ENCODE results near the gene SLC4A5.
"Not testable (repeated sequence)": the region's sequence is repeated elsewhere in the genome, so short reads cannot be mapped to it uniquely, and the experiment has no call there.

SLC4A5 gene

DNA sequence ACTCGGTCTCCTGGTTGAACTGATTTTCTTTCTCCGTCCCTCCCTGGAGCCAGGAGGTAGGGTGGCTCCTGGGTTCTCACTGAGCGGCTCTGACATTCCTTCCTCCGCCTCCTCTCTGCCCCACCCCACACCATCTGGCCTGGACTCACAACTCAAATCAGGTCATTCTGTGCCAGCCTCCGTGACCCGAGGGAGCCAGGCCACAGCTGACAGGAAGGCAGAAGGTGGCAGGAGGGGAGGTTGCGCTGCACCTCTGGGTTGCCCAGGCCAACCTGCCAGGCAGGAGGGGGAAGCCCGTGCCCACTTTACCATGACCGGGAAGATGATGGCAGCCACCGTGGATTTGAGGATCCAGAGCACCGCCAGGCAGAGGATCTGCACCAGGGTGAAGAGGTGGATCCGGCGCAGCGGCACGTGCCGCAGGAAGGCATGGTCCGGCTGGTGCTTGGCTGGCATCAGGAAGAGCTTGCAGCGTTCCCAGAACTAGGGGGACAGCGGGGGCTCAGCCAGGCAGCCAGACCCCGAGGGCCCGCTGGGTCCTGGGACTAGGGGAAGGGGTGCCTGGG, 116.5 kb downstream of the SLC4A5 start:
- peak in 1 of 2 experiments; percentile 41 for DNase-seq

DNA sequence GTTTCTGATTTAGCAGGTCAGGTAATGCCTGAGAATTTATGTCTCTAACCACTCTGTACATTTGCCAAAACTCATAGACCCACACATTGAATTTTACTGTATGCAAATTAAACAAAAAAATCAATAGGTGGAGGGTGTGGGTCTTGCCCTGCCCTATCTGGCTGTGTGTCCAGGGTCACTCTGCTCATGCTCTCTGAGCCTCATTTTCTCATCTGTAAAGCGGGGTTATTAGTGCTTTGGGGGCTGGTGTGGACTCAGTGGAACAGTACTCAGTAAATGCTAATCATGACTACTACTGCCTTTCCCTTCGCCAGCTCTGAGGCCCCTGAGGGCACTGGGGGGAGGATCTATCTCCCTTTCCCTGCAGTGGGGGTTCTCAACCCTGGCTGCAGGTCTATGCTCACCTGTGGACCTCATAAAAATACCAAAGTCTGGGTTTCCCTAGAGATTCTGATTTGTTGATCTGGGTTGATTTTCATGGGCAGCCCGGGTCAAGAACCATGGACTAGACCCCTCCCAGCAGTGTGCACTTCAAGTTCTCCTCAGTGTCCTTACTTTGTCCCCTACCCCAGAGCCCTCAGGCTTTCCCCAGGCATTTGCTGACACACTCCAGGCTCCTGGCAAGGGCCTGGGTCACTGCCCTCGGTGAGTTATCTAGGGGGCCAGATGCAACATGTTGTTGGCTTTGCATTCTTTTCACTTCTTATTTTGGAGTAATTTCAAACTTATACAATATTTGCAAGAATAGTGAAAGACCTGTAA, 117.3 kb downstream of the SLC4A5 start:
- no peak for DNase-seq

DNA sequence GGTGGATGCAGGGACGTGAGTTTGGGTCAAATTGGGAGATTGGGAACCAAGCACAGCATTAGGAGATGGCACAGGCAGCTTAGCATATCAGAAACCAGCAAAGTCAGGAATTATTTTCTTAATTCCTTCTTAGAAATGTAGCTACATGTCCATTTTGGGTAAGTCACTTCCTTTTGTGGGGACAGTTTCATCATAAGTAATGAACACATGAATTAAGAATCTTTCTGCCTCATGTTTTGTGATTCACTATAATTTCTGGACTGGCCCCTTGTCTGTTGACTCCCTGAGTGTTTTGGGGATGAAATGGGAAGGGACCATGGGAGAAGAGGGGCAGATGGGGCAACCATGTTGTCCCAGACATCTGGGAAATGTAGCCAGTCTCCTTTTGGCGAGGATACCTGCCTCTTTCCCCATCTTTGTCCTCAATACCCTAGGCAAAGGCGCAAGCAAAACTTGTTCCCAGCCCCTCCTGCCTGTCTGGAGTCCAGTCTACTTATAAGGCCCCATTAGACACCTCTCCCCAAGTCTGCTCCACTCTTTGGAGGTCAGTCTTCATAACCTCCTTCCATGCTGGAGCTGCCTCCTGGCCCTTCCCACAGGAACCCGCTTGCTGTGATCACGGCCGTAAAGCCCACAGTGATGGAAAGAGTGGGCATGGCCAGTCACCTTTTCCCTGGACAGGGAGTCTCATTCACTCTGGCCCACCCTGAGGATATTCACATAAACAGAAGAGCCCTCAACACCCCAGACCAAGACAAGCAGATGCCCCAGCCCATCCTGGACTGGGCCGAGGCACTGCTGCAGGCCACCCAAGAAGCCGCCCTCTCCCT, 119.1 kb downstream of the SLC4A5 start:
- no peak for DNase-seq

DNA sequence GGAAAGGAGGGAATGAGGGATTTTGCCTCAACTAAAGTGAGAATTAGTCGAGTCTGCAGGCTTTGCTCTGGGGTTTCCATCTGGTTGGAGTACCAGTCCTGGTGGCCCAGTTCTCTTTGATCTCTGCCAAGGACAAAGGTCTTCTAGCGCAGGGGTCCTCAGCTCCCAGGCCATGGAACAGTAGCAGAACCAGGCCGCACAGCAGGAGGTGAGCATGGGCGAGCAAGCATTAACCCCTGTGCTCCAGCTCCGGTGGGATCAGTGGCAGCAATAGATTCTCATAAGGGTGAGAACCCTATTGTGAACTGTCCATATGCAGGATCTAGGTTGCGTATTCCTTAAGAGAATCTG, 120.9 kb downstream of the SLC4A5 start:
- no peak for DNase-seq

DNA sequence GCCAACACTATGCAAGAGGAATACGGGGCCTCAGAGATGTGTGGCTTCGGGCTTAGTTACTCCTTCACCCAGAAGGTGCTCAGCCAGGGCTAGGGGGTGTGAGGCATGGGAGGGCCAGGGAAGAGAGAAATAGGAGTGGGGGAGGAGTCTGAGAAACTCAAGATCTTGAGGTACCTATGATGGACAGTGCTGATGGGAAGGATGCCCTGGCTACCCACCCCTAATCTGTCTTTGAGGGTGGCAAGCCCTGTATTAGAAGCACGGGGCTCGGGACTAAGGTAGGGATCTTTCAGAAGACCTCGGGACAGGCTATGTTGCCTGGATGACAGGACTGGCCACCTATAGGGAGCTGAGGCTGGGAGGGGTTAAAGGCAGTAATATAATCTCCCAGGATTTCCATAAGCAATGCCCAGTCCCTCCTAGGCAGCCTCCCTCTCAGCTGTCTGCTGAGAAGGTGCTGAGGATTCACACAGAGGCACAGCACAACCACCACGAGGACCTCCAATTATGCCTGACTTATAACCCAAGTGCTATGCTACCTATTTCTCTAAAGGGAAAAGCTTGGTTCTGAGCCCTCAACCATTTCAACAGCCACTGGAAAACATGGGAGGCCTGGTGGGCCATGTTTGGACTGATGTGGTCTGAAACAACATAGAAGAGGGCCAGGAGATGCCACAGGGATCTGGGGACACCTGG, 121.5 kb downstream of the SLC4A5 start:
- DNase-seq = no peak

DNA sequence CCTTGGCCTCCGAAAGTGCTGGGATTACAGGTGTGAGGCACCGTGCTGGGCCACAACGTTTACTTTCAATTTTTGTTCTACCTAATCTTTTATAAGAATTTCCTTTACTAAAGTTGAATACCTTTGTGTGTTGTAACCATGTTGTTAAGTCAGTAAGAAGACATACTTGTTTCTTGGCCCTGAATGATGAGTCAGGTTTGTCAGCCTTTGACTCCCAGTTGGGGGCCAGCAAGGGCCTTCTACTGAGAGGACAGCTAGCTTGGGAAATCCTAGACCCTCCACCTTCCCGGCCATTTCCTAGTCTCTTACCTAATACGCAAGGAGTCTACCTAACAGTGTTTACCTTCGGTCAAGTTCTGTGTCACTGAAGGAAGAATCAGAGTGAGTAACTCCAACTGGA, 122.1 kb downstream of the SLC4A5 start:
- DNase-seq = no peak

DNA sequence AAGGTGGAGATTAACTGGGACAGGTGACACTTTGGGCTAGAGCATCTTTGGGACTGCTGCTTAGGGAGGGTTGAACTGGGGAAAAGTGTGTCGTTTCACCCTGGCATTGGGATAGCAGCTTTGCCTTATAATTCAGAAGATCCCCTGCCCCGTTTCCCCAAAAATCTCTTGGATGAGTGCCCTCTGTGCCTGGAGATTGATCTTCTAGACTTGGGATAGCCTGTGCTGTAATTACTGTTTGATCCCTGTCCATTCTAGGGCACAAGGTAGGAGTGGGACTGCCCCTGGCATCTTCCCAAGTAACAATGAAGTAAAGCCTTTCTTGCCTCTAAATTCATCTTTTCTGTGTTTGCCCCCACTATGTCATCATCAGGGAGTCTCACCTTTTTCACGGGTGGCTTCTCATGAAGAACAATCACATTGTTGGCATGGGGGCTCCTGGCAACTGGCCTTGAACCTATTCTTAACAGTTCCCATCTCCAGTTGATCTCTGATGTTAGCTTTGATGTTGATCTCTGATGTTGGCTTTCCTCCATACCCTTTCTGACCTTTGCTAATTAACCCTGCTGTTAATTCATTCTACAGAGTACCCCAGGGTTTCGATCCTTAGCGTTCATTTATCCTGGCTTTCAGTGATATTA, 123.2 kb downstream of the SLC4A5 start:
- DNase-seq = no peak

DNA sequence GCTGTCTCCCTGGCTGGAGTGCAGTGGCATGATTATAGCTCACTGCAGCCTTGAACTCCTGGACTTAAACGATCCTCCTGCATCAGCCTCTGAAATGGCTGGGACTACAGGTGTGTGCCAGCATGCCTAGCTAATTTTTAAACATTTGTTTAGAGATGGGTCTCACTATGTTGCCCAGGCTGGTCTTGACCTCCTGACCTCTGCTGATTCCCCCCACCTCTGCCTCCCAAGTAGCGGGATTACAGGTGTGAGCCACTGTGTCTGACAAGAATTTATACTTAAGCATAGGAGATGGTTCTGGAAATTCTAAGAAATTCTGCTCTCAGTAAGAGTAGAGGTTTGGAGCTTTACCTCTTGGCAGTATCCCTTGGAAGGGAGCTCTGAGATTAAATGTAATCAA, 126.6 kb downstream of the SLC4A5 start:
- DNase-seq = no peak

DNA sequence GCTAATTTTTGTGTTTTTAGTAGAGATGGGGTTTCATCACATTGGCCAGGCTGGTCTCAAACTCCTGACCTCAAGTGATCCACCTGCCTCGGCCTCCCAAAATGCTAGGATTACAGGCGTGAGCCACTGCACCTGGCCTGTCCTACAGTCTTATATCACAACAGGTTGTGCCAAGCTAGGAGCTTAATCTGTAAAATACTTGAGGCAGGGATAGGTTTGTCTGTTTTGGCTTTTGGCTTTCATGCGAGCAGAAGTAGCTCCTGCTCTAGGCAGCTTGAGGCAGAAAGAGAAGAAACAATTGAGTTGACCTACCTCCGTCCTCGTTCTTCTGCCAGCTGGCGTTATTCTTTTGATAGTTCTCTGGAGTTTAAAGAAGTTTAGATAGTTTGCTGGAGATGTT, 127.4 kb downstream of the SLC4A5 start:
- DNase-seq = not testable (repeated sequence)

DNA sequence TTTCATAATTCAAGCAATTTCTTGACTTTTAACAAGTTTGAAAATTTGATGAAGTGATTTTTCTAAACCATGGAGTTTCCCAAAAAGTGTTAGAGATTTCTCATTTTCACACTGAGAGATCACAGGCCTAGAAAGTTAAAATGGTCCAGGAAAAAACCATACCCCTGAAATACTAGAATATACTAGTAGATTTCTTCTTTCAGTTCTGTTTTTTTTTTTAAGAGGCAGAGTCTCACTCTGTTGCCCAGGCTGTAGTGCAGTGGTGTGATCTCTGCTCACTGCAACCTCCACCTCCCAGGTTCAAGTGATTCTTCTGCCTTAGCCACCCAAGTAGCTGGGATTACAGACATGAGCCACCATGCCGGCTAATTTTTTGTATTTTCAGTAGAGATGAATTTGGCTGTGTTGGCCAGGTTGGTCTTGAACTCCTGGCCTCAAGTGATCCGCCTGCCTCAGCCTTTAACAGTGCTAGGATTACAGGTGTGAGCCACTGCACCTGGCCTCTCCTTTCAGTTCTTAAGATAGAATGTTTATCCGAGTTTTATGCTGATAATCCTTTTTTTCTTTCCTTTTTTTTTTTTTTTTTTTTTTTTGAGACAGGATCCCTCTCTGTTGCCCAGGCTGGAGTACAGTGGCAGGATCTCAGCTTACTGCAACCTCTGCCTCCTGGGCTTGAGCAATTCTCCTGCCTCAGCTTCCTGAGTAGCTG, 130.4 kb downstream of the SLC4A5 start:
- no peak for DNase-seq

DNA sequence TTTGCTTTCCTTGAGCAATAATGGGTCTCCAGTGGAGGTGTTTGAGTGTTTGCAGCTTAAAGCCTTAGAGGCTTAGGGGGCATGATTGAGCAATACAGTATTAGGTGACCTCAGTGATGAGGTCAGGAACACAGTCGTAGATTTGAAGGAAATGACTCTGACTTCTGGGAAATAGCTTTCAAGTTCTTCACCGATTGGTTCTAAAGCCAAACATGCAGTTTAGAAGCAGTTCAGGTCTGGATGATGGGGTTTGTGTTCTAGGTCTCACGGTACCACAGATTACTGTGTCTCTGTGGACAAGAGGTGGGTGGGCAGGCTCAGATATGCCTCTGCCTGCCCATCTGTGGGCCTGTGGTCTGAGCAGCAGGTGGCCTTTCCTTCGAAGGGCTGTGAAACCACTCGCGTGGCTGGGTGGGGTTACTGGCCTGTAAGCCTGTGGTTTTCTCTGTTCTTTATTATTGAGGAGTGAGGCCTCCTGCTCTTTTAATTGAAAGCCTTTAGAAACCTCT, 137.0 kb downstream of the SLC4A5 start:
- no peak for DNase-seq

DNA sequence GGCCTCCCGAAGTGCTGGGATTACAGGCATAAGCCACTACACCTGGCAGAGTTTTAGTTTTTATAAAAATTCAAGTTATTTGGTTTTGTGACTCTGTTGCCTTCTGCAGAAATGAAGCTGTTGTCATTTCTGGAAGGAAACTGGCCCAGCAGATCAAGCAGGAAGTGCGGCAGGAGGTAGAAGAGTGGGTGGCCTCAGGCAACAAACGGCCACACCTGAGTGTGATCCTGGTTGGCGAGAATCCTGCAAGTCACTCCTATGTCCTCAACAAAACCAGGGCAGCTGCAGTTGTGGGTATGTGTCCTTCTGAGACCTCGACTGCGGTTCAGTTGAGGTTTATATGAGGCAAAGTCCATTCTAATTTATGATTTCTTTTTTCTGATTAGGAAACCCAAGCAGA, 137.6 kb downstream of the SLC4A5 start:
- DNase-seq = no peak

DNA sequence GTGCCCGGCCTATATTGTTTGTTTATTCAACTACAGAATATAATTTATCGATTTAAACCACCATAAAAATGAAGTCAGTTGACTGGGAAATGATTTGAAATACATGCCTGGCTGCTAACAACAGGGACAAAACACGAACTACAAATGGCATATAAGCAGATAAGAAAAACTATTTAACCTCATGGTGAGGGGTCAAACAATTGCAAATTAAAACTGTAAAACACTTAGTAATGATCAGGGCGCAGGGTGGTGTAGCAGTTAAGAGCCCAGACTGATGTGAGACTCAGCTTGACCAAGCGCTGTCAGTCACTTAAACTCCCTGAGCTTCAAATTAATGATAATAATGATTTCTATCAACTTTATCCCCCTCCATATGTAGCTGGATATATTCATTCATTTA, 138.1 kb downstream of the SLC4A5 start:
- DNase-seq = no peak

DNA sequence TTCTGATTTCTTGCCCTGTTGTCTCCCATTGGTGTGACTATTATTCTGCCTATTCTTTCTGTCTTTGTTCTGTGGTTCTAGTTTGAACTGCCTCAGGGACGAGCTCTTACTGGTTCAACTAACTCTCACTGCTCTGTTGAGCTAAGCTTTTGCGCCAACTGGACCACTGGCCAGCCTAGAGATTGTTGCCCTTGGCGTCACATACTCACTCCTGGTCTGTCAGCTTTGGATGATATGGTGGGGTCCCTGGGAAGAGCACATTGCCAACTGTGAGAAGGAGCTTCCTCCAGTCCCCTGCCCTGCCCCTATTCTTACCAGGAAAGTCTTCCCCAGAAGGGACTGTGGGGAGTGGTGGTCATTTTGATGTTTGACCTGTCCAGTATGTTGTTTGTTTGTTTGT, 138.8 kb downstream of the SLC4A5 start:
- no peak for DNase-seq

DNA sequence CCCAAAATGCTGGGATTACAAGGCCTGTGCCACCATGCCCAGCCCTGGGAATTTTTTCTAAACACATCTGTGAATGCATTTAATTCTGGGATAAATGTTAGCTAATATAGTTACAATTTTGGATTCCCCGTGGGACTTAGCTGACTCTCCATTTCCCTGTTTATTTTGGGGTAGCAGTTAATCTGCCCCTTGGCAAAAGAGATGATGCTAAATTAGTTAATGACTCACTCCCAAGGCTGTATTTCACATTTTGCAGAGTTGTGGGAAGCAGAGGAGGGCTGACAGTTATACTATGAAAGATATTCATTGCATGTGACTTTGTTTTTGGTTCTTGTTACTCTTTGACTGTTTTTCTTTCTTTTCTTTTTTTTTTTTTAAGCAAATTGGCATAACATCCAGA, 141.6 kb downstream of the SLC4A5 start:
- no peak for DNase-seq

DNA sequence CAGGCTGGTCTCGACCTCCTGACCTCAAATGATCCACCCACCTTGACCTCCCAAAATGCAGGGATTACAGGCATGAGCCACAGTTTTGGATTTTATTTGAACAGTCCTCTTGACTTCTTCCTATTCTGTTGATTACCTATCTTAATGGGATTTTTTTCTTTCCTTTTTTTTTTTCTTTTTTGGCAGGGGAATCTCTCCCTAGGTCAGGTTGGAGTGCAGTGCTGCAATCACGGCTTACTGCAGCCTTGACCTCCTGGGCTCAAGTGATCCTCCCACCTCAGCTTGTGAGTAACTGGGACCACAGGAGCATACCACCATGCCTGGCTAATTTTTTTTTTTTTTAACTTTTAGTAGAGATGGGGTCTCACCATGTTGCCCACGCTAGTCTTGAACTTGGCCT, 142.0 kb downstream of the SLC4A5 start:
- DNase-seq = no peak

DNA sequence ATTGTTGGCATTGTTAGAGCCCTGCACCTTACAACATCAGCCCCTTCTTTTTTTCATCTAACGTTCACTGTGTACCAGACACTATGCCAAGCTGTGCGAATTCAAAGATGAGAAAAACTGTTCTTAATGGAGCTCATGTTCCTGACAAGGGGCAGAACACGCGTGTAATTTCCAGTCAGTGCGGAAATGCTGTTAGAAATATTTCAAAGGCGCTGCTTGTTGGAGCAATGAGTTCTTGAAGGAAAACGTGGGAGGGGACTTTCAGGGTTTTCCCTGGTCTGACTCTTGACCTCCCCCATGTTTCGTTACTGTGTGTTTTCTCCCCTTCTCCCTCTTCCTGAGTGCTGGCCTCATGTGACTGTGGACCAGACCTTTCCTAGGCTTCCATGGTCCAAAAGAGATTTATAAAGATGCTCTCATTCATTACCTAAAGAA, 143.3 kb downstream of the SLC4A5 start:
- no peak for DNase-seq

DNA sequence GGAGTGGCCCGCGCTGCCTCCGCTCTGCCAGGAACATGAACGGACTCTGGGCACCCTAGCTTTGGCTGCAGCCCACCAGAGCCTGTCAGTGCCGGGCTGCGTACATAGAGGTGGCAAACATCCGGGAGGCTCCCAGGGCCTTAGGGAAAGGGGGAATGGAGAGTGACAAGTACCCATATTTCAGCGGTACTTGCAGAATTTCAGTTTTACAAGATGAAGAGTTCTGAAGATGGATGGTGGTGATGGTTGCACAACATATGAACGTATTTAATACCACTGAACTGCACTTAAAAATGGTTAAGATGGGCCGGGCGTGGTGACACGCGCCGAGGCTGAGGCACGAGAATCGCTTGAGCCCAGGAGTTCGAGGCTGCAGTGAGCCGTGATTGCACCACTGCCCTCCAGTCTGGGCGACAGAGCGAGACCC, 143.9 kb downstream of the SLC4A5 start:
- no peak for DNase-seq

DNA sequence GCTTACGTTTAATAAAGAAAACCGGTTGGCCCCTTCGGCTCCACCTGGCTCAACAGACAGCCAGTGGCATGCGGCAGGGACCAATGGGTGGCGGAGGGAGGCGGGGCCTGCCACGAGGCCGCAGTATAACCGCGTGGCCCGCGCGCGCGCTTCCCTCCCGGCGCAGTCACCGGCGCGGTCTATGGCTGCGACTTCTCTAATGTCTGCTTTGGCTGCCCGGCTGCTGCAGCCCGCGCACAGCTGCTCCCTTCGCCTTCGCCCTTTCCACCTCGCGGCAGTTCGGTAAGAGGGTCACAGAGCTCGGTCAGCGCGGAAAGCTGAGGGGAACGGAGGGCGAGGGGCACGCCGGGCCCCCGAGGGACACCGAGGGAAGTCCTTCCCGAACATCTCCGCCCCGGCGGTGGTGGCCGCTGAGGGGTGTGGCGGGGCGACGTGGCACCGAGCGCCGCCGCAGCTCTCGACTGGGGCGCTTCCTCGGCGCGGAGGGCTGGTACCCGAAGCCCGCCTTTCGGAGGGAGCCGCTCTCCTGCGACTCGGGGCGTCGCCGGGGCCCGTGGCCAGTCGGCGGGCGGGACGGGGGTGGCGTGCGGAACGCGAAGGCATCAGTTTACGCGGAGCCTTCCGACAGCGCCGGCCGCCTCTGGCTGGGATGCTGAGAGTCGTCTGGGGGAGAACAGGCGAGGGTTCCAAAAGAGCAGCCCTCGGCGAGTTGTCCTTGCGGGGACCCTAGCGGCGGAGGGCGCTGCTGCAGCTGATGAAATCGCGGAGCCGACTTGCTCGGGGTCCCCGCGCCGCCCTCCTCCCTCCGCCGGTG, 144.5 kb downstream of the SLC4A5 start, which contains the start of gene MTHFD2:
Gene MTHFD2, plus strand, starts transcription at position 155 of the 814 bp plus-strand sequence. Its CDS starts 27 bp downstream, at position 182.
- DNase-seq = peak in 1 of 2 experiments; percentile 52

DNA sequence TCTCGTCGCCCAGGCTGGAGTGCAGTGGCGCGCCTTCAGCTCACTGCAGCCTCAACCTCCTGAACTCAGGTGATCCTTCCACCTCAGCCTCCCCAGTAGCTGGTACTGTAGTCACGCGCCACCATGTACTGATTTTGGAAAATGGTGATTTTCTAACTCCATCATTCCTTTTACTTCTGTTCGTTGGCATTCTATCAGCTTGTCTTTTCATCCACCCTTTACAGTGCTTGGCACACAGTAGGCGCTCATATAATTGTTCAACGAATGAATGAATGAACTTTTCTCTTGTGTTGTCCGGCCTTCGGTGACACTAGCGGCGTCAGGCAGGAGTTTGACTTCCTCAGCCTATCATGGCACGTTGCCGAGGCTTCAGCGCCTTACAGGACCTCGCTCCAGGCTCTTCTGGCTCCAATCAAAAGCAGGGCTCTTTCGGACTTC, 145.2 kb downstream of the SLC4A5 start:
- no peak for DNase-seq

DNA sequence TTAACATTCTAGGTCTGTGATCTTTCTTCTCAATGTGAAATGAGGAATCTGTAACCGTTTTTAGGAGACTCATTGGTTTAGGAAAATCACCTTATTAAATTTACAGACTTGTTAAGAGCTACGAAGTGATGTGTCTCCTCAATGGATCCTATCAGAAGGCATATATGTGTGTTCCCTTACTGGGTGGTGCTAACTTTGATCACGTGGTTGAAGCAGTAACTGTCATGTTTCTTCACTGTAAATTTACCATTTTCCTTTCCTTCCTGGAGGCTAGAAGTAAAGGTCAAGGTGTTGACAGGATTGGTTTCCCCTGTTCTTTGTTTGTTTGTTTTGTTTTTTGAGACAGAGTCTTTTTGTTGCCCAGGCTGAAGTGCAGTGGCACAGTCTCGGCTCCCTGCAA, 146.2 kb downstream of the SLC4A5 start:
- no peak for DNase-seq
